HepG2 (cell line): ENCODE measurements around the gene PTPN18.

Source experiments
- JUND ChIP-seq: sonication (generic); formaldehyde crosslinking; IDR thresholded peaks from 2 replicates; pipeline ENCODE4 v1.8.0; 2022; ENCODE audit warnings: mild to moderate bottlenecking, missing genetic modification reagents
- TF ChIP-seq, protein P1 (sequence below): IDR thresholded peaks from 2 replicates; pipeline ENCODE4 v1.6.1; 2012; ENCODE audit warnings: low read length, improper control_type of control experiment

DNA sequence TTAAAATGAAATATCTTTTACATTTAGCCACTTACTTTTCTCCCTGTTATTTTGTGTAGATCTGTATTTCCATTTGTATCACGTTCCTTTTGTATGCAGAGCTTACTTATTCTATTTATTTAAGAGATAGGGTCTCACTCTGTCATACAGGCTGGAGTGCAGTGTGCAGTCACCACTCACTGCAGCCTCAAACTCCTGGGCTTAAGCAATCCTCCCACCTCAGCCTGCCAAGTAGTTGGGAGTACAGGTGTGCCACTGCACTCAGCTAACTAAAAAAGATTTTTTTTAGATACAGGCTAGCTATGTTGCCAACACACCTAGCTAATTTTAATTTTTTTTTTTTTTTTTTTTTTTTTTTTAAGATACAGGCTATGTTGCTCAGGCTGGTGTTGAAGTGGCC lies 10.9 kb downstream of the PTPN18 start:
- TF ChIP-seq, protein P1, sequence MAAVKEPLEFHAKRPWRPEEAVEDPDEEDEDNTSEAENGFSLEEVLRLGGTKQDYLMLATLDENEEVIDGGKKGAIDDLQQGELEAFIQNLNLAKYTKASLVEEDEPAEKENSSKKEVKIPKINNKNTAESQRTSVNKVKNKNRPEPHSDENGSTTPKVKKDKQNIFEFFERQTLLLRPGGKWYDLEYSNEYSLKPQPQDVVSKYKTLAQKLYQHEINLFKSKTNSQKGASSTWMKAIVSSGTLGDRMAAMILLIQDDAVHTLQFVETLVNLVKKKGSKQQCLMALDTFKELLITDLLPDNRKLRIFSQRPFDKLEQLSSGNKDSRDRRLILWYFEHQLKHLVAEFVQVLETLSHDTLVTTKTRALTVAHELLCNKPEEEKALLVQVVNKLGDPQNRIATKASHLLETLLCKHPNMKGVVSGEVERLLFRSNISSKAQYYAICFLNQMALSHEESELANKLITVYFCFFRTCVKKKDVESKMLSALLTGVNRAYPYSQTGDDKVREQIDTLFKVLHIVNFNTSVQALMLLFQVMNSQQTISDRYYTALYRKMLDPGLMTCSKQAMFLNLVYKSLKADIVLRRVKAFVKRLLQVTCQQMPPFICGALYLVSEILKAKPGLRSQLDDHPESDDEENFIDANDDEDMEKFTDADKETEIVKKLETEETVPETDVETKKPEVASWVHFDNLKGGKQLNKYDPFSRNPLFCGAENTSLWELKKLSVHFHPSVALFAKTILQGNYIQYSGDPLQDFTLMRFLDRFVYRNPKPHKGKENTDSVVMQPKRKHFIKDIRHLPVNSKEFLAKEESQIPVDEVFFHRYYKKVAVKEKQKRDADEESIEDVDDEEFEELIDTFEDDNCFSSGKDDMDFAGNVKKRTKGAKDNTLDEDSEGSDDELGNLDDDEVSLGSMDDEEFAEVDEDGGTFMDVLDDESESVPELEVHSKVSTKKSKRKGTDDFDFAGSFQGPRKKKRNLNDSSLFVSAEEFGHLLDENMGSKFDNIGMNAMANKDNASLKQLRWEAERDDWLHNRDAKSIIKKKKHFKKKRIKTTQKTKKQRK = no peak
- TF ChIP-seq JUND (CRISPR knock-in tag) = no peak
